22Rv1 (cell line): ENCODE measurements around the gene ABLIM2.

ENCODE experiments used
- ZFX ChIP-seq: fragments of 450-650 bp; IDR thresholded peaks from 2 replicates; pipeline ENCODE4 v1.6.1; 2017; ENCODE audit warnings: antibody characterized with exemption, borderline replicate concordance
- TF ChIP-seq, protein P1 (sequence below): fragments of 450-650 bp; IDR thresholded peaks from 2 replicates; pipeline ENCODE4 v1.5.1; 2017; ENCODE audit warnings: mild to moderate bottlenecking

DNA sequence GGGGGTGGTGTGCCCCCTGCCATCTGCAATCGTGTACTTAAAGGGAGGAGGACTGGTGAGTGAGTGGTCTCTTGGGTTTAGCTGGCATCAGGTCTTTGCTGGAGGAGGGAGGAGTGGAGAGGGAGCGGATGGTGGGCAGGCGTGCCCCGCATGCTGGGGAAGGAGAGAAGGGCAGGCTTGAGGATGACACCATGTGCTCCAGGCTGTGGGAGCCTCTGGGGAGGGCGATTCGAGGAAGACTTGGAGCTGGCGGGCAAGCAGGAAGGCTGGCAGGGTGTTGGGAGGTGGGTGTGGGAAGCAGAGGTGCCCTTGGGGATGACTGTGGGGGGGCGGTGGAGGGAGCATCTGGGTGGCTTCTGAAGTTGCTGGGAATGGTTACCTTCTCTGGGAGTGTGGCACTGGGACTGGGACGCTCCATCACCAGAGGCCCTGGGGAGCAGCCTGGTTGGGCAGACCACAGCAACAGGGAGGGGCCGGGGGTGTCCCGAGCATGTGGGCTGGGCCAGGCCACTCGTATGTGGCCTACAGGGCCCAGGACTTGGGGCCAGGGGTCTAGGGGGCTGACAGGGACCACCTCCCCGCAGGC lies 188.2 kb downstream of the ABLIM2 start:
- TF ChIP-seq, protein P1, sequence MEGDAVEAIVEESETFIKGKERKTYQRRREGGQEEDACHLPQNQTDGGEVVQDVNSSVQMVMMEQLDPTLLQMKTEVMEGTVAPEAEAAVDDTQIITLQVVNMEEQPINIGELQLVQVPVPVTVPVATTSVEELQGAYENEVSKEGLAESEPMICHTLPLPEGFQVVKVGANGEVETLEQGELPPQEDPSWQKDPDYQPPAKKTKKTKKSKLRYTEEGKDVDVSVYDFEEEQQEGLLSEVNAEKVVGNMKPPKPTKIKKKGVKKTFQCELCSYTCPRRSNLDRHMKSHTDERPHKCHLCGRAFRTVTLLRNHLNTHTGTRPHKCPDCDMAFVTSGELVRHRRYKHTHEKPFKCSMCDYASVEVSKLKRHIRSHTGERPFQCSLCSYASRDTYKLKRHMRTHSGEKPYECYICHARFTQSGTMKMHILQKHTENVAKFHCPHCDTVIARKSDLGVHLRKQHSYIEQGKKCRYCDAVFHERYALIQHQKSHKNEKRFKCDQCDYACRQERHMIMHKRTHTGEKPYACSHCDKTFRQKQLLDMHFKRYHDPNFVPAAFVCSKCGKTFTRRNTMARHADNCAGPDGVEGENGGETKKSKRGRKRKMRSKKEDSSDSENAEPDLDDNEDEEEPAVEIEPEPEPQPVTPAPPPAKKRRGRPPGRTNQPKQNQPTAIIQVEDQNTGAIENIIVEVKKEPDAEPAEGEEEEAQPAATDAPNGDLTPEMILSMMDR, result no peak
- TF ChIP-seq ZFX, result no peak
